Chondrocyte (in vitro differentiated cells): ENCODE results near the gene IGIP. TPM values are rescaled to one million over a fixed set of nuclear protein-coding genes. Genes with fewer than 3 reads are reported as not detected.
"Not testable (repeated sequence)": the region's sequence is repeated elsewhere in the genome, so short reads cannot be mapped to it uniquely, and the experiment has no call there.

Source experiments
- DNase-seq: peaks from one replicate; pipeline ENCODE4 v3.0.0; 2021; ENCODE audit warnings: mixed read lengths, low spot score
- H3K27ac Mint-ChIP-seq: one replicate; pipeline ENCODE4 v1.8.0; 2021; ENCODE audit warnings: mild to moderate bottlenecking, moderate library complexity, mixed read lengths; ENCODE audit not compliant: unreplicated experiment
- H3K27me3 Mint-ChIP-seq: 2 replicates; pipeline ENCODE4 v1.8.0; 2021; ENCODE audit warnings: low read depth, mixed read lengths
- H3K36me3 Mint-ChIP-seq: 2 replicates; pipeline ENCODE4 v1.8.0; 2021; ENCODE audit warnings: low read depth, mixed read lengths
- H3K4me1 Mint-ChIP-seq: 2 replicates; pipeline ENCODE4 v1.8.0; 2021; ENCODE audit warnings: low read depth, mild to moderate bottlenecking, mixed read lengths
- H3K4me3 Mint-ChIP-seq: one replicate; pipeline ENCODE4 v1.8.0; 2021; ENCODE audit warnings: mild to moderate bottlenecking, moderate library complexity, mixed read lengths; ENCODE audit not compliant: unreplicated experiment
- H3K9me3 Mint-ChIP-seq: 2 replicates; pipeline ENCODE4 v1.8.0; 2021; ENCODE audit warnings: low read depth, mixed read lengths
- total RNA-seq: library from RNA; stranded (reverse); gene quantifications from 3 replicates; pipeline ENCODE4 v1.2.1, GENCODE V29; 2021
- TF ChIP-seq, protein P1 (sequence below): fragments of 200-600 bp; sonication (generic); IDR thresholded peaks from 2 replicates; pipeline ENCODE4 v1.5.0; 2021; ENCODE audit warnings: antibody characterized with exemption, mild to moderate bottlenecking, moderate library complexity

Gene IGIP
- total RNA-seq, 1 donor from 2014 or later: 6.9 TPM

DNA sequence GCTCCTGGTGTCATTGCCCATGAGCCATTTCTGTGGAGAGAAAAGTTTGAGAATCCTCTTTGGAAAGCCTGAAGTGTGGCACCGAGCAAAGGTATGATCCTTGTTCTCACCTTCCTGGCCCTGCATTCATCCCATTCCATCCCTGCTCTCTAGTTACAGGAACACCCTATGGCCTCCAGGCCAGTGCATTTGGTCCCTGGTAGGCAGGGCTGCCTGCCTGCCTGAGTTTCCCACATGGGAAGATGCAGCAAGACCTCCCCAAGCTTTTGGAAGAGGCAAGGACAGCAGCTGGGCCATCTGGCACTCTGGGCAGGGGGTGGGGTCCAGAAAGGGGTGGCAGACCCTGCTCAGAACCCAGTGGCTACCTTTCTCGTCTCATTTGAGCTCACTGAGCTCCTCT, 24.5 kb downstream of the IGIP start:
- no peak for DNase-seq
- H3K4me1 Mint-ChIP-seq: peaks cover 13% of the 10 kb centered on the region
- TF ChIP-seq, protein P1, sequence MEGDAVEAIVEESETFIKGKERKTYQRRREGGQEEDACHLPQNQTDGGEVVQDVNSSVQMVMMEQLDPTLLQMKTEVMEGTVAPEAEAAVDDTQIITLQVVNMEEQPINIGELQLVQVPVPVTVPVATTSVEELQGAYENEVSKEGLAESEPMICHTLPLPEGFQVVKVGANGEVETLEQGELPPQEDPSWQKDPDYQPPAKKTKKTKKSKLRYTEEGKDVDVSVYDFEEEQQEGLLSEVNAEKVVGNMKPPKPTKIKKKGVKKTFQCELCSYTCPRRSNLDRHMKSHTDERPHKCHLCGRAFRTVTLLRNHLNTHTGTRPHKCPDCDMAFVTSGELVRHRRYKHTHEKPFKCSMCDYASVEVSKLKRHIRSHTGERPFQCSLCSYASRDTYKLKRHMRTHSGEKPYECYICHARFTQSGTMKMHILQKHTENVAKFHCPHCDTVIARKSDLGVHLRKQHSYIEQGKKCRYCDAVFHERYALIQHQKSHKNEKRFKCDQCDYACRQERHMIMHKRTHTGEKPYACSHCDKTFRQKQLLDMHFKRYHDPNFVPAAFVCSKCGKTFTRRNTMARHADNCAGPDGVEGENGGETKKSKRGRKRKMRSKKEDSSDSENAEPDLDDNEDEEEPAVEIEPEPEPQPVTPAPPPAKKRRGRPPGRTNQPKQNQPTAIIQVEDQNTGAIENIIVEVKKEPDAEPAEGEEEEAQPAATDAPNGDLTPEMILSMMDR: no peak
- peaks cover 18% of the 10 kb centered on the region for H3K27me3 Mint-ChIP-seq
- no peaks in the 10 kb centered on the region for H3K36me3 Mint-ChIP-seq
- H3K27ac Mint-ChIP-seq: no peak overlapping the region
- no peaks in the 10 kb centered on the region for H3K9me3 Mint-ChIP-seq
- H3K4me3 Mint-ChIP-seq: no peak overlapping the region

DNA sequence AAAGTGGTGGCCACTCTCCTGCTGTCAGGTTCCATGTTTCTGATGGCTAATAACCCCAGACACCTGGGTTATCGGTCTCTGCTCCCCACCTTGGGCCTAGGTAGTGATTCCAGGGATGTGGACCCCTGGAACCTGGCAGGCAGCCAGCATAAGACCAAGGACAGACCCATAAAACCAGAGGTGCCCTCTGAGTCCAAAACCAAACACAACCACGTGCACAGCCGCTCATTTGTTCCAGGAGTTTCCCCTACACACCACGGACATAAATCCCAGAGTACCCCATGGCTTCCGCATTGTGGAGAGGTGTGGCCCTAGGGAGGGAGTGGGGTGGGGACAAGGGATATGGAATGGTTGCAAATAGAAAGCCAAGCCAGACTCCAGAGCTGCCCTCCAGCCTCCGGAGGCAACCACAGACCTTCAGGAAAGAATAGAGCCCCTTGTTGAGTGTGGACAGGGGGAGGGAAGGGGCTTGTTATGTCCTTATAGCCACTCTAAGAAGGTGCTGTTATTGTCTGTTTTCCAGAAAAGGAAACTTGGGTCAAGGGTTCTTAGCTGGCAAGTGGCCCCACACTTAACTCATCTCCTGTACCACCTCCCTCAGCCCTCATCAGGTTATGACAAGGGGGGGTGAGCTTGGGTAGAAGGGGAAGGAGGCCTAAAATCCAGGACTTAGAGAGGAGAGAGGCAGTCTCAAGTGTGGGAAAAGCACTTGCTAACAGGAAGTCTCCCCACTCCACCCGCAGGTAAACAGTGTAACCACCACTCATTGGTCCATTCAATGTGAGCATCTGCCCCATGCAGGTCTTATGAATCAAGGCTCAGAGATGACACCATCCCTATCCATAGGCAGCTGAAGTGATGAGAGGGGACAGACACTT, 25.6 kb downstream of the IGIP start:
- H3K27ac Mint-ChIP-seq: no peak overlapping the region
- TF ChIP-seq, protein P1: no peak
- H3K27me3 Mint-ChIP-seq: peaks cover 16% of the 10 kb centered on the region
- no peak for DNase-seq
- no peaks in the 10 kb centered on the region for H3K9me3 Mint-ChIP-seq
- no peaks in the 10 kb centered on the region for H3K36me3 Mint-ChIP-seq
- H3K4me3 Mint-ChIP-seq: no peak overlapping the region
- peaks cover 3% of the 10 kb centered on the region for H3K4me1 Mint-ChIP-seq

DNA sequence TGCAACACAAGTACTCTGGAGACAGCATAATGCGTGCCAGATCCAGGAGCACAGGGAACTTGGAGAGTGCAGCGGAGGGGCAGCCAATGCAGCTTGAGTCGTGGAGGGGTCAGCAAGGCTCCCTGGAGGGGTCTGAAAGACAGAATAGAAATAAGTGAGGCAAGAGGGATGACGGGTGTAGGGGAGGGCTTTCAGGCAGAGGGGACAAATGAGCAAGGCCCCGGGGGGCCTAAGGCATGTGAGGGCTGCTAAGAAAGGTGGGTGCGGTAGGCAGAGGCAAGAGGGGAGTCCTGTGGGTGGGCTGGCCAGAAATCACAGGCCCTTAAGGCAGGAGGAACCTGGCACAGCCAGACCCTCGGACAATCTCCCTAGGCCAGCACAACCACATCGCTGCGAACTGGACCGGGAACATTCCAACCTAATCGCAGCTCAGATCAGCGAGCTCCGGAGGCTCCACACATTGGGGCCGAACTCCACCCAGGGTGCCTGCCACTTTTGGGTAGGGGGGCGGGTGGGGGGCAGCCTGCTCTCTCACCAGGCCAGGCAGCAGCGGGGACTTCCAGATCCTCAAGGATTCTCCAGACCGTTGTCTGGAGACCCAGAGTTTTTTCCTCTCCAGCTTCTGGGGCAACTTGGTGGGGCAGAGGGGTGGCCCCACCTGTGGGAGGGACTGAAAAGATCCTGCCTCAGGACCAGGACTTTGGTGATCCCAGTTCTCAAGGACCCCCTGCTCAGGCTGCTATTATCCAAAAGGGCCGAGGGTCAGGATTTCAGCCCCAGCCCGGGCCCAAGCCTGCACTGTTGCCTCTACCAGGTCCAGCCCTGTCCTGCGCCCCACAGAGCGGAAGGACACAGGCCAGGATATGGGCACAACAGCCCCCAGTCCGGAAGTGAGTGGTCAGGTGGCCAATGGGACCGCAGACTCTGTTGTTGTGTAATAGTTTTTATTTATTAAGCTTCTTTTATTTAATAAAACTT, 26.6 kb downstream of the IGIP start:
- H3K36me3 Mint-ChIP-seq: no peaks in the 10 kb centered on the region
- H3K27me3 Mint-ChIP-seq: peaks cover 10% of the 10 kb centered on the region
- no peak overlapping the region for H3K27ac Mint-ChIP-seq
- DNase-seq: no peak
- peaks cover 7% of the 10 kb centered on the region for H3K4me1 Mint-ChIP-seq
- H3K4me3 Mint-ChIP-seq: no peak overlapping the region
- TF ChIP-seq, protein P1: no peak
- H3K9me3 Mint-ChIP-seq: no peaks in the 10 kb centered on the region

DNA sequence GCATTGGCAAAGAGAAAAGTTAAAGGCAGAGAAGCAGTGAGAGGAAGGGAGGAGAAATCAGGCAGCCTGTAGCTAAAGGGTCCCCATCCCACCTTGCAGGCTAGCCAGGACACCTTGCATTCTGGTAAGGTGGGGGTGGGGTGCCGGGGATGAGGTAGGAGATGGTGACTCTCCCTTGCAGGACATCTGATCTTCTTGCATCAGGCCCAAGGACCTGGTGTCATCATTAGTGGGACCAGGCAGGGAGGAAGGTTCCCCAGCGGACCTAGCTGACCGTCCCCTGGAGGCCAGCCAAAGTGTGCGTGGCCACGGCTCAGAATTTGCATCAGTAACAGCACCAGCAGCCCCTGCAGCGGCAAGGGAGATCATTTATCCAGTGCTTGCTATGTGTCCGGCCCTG, 27.5 kb downstream of the IGIP start:
- H3K36me3 Mint-ChIP-seq: no peaks in the 10 kb centered on the region
- H3K27ac Mint-ChIP-seq: no peak overlapping the region
- H3K4me1 Mint-ChIP-seq: peaks cover 9% of the 10 kb centered on the region
- H3K4me3 Mint-ChIP-seq: no peak overlapping the region
- peaks cover 2% of the 10 kb centered on the region for H3K27me3 Mint-ChIP-seq
- H3K9me3 Mint-ChIP-seq: no peaks in the 10 kb centered on the region
- DNase-seq: no peak
- TF ChIP-seq, protein P1: no peak

DNA sequence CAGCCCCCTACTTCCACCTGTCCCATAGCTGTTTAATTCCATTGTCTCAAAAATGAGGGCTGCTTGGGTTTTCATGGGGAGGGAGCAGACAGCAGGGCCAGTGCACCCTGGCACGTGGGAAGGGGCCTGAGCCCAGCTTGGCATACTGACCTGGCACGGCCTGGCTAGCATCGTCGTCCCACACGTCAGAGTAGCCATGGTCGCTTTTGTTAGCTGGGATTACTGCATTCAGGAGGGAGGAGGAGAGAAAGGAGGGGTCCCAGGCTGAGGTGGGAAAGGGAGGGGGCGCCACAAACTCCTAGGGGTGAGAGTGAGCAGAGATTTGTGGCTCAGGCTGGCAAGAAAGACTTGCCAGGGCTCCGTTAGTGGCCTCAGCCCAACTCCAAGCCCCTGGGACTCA, 28.2 kb downstream of the IGIP start:
- H3K27me3 Mint-ChIP-seq: peaks cover 2% of the 10 kb centered on the region
- H3K4me3 Mint-ChIP-seq: no peak overlapping the region
- no peak overlapping the region for H3K27ac Mint-ChIP-seq
- H3K36me3 Mint-ChIP-seq: no peaks in the 10 kb centered on the region
- TF ChIP-seq, protein P1: no peak
- H3K9me3 Mint-ChIP-seq: no peaks in the 10 kb centered on the region
- DNase-seq: no peak
- H3K4me1 Mint-ChIP-seq: peaks cover 9% of the 10 kb centered on the region

DNA sequence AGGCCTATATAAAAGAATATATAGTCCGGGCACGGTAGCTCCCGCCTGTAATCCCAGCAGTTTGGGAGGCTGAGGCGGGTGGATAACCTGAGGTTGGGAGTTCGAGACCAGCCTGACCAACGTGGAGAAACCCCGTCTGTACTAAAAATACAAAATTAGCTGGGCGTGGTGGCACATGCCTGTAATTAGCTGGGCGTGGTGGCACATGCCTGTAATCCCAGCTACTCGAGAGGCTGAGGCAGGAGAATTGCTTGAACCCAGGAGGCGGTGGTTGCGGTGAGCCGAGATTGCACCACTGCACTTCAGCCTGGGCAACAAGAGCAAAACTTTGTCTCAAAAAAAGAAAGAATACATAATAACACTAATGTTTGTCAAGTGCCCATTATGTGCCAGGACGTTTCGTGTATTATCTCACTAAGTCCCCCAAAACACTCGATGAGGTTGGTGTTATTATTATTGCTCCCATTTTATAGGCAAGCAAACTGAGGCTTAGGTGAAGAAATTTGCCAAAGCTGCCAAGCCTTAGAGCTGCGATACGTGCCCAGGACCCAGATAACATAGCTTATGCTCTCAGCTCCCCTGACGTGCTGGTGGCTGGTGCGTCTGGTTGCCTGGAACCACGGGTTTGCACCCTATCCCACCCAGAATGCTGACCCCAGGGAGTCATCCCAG, 29.1 kb downstream of the IGIP start:
- H3K36me3 Mint-ChIP-seq, H3K4me1 Mint-ChIP-seq, H3K4me3 Mint-ChIP-seq, DNase-seq, H3K27ac Mint-ChIP-seq, H3K9me3 Mint-ChIP-seq, H3K27me3 Mint-ChIP-seq: not testable (repeated sequence)
